Omental fat pad (tissue), 4 donors: Measurements from ENCODE around the gene ELFN1. TPM values are rescaled to one million over a fixed set of nuclear protein-coding genes. Genes with fewer than 3 reads are reported as not detected.

Experiments
- ATAC-seq: fragments of 150-250 bp; one replicate; pipeline ENCODE4 v1.9.1; 2016; ENCODE audit warnings: mild to moderate bottlenecking, moderate library complexity; ENCODE audit not compliant: low FRiP score
- DNase-seq: peaks from one replicate; pipeline ENCODE4 v3.0.0-alpha.2; 2019; ENCODE audit warnings: low spot score
- total RNA-seq, 4 donors: library from RNA; depleted of rRNA; stranded (reverse); fragments of >200 nt; gene quantifications; one replicate each; pipeline ENCODE4 v1.1.0, GENCODE V29; 2016
- TF ChIP-seq, protein P1 (sequence below), 3 donors: fragments of 450-650 bp; IDR thresholded peaks; one replicate each; pipeline ENCODE4 v1.5.1; 2016 to 2017; ENCODE audit warnings: antibody characterized with exemption in 3 of 3, mild to moderate bottlenecking in 3 of 3, moderate library complexity in 2 of 3

ELFN1 gene
- total RNA-seq, 4 donors from 2014 or later = 3.8 to 6.0 (median 4.1) TPM

DNA sequence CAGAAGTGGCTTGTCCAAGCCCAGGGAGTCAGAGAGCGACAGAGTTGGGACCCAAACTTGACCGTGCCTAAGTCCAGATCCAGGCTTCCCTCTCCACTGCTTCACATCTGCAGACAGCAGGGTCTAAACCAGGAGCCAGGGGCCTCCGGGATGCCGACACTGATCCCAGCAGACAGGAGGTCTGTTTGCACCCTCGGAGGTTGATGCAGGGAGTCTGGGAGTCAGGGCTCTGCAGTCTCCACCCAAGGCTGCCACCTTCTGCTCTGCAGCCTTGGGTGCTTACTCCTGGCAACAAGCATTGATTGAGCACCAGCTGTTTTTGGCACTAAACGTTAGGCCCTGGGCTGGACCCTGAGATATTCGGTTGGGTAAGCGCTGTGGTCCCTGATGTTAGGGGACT lies 21.0 kb downstream of the ELFN1 start:
- peak; percentile 1 for DNase-seq
- ATAC-seq = no peak
- TF ChIP-seq, protein P1, sequence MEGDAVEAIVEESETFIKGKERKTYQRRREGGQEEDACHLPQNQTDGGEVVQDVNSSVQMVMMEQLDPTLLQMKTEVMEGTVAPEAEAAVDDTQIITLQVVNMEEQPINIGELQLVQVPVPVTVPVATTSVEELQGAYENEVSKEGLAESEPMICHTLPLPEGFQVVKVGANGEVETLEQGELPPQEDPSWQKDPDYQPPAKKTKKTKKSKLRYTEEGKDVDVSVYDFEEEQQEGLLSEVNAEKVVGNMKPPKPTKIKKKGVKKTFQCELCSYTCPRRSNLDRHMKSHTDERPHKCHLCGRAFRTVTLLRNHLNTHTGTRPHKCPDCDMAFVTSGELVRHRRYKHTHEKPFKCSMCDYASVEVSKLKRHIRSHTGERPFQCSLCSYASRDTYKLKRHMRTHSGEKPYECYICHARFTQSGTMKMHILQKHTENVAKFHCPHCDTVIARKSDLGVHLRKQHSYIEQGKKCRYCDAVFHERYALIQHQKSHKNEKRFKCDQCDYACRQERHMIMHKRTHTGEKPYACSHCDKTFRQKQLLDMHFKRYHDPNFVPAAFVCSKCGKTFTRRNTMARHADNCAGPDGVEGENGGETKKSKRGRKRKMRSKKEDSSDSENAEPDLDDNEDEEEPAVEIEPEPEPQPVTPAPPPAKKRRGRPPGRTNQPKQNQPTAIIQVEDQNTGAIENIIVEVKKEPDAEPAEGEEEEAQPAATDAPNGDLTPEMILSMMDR (IDR thresholded peaks at IDR 0.05) = no peak

DNA sequence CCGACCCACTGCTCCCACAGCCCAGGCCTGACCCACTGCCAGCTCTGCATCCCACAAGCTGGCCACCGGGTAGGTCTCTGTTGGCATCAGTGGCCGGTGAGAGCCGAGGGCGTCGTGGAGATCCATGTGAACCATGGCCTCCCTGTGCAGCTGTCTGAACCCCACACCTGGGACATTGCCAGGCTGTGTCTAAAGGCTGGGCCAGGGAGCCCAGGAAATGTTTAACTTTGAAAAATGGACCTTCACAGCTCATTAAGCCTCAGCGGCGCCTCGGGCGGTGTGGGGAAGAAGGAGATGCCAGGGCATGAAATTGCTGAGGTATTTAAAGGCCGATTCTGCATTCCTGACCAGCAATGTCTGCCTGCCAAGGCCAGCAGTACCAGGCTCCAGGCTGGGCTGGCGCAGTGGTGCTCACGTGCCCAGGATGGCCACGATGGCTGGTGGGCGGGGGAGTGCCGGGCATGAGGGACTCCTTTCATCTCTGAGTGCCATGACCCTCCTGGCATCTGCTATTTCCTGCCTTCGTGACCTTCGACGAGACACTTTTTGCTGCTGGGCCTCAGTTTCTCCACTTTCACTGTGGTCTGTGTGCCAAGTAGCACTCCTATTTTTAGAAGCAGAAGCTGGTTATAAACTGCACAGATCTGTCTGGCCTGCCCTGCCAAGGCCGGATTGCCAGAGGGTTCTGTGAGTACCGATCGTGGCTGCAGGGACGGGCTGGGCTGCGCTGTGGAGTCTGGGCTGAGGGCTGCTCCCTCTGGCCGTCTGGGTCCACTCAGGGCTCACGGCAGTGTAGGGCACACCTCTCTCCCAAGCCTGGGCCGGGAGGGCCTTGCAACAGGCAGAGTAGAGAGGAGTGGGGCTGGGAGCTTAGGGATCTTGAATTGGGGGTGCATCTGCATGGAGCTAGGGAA lies 21.8 kb downstream of the ELFN1 start:
- DNase-seq = peak; percentile 23
- TF ChIP-seq, protein P1 (IDR thresholded peaks at IDR 0.05) = no peak
- ATAC-seq = peak; percentile 61

DNA sequence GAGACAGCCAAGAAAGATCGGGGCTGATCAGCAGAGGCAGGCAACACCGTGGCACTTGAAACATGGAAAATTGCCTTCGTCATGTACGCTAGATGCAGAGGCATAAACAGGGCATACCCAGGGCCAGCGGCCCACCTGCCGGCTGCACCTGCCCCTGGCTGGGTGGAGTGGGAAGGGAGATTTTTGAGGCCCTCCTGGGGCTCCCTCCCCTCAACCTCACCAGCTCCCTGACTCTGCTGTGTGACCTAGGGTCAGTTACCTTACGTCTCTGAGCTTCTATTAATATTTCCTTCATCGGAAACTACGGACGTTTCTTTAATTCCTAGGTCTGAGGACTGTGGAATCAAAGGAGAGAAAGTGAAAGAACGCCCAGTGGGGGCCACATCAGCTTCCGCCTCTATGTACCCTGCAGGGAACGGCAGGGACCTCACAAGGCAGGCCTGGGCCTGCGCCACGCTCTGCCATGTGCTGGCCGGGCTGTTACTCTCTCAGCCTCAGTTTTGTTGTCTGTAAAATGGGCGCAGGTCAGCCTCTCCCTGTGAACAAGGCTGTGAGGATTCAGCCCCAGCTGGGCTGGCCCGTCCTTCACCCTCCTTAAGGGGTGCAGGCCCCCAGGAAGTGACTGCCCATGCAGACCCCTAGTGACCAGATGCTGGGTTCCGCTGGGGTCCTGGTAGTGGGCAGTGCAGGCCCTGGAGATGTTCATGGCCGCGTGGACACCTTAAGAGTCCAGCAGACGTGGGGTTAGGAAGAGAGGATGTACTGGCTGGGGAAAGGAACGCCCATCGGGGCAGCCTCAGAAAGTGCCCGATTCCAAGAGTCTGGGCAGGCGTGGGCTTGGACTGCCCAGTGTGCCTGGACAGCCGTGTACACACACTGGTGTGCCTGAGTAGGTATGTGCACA lies 22.7 kb downstream of the ELFN1 start:
- ATAC-seq = no peak
- TF ChIP-seq, protein P1 (IDR thresholded peaks at IDR 0.05) = no peak
- peak; percentile 12 for DNase-seq

DNA sequence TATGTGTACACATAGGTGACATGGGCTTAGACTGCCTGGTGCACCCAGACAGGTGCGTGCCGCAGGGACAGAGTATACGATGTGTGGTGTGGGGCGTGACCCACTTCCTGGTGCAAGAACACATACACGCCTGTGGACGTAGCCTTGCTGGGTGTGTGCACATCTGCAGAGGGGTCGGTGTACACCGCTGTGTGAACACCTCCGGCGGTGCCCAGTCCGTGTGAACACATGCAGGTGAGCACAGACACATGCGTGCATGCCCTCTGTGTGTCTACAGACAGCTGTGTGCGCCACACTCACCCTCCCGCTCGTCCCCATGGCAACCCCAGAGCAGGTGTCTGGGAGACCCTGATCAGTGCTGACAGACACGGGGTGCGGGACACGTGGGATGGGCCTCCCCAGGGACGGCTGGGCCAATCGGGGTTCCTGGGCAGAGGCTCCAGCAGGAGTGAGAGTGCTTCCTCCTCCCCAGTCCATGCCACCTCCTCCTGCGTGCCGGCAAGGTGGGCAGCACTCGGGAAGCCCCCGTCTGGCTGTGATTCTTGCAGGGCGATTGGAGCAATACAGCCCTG lies 23.4 kb downstream of the ELFN1 start:
- DNase-seq = peak; percentile 20
- peak; percentile 25 for ATAC-seq
- TF ChIP-seq, protein P1 (IDR thresholded peaks at IDR 0.05) = no peak

DNA sequence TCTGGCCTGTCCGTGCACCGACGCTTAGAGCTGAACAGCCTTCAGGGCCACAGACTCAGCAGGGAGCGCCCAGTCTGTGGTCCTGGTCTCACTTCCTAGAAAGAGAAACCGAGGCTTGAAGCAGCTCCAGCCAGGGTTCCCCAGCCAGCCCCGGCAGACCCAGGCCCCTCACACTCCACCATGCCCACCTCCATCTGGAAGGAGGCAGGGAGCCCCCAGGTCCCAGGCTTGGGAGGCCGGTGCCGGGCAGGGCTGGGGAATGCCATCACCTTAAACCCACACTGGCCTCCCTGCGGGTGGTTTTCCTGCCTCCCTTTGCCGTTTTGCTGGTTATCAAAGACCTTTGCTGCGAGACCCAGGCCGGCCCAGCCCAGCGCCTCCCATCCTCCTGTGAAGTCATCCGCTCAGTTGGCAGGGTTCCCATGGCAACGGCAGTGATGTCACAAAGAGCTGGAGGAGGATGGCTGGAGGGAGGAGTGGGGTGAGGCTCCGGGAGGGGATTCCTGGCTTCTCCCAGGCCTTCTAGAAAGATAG lies 24.0 kb downstream of the ELFN1 start:
- TF ChIP-seq, protein P1 (IDR thresholded peaks at IDR 0.05) = no peak
- DNase-seq (peak; percentile 63), ATAC-seq (peak; percentile 35)

DNA sequence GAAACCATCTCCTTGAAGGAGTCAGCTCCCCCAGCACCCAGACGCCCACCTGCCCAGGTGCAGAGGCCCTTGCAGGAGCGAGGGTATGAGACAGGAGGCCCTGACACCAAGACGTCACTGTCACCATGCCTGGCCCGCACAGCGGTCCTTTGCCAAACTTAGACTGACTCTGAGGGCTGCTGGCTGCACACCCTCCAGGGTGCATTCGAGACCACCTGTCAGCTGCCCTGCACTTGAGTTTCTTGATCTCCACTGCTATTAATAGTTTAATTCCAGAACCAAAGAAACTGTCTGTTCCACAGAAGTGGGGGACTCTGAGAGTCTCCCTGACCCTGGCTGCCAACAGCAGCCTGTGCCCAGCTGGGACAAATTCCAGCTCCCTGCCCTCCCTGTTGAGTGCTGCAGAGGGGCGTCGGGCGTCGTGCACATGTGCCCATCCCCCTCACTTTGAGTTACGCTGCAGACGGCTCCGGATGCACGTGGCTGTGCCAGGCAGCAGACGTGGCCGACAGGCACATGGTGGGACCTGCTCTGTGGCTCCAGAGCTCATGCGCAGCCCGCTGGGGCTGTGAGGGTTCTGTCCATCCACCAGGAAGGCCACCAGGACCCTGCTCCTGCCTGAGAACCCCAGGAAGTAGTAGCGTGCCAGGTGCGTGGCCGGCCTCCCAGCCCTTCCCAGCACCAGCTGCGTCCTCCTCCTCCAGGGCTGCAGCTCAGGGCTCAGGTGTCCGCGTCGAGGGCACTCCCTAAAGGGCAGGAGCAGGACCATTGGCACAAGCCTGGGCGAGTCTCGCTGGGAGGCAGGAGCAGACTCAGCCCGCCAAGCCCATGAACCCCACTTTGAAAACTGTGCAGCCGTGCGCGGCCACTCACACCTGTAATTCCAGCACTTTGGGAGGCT lies 24.8 kb downstream of the ELFN1 start:
- TF ChIP-seq, protein P1 (IDR thresholded peaks at IDR 0.05) = no peak
- no peak for ATAC-seq

More for the DNA sequence above, 24.8 kb downstream of the ELFN1 start:
- peak; percentile 11 for DNase-seq
